Fibroblast of skin of left quadriceps (primary cell): ENCODE measurements around the gene ABCF2.

Experiments used
- DNase-seq, 2 experiments: peaks; one replicate each; pipeline ENCODE4 v3.0.0-alpha.2; 2013; ENCODE audit warnings: low read depth in 2 of 2

The ABCF2 gene

DNA sequence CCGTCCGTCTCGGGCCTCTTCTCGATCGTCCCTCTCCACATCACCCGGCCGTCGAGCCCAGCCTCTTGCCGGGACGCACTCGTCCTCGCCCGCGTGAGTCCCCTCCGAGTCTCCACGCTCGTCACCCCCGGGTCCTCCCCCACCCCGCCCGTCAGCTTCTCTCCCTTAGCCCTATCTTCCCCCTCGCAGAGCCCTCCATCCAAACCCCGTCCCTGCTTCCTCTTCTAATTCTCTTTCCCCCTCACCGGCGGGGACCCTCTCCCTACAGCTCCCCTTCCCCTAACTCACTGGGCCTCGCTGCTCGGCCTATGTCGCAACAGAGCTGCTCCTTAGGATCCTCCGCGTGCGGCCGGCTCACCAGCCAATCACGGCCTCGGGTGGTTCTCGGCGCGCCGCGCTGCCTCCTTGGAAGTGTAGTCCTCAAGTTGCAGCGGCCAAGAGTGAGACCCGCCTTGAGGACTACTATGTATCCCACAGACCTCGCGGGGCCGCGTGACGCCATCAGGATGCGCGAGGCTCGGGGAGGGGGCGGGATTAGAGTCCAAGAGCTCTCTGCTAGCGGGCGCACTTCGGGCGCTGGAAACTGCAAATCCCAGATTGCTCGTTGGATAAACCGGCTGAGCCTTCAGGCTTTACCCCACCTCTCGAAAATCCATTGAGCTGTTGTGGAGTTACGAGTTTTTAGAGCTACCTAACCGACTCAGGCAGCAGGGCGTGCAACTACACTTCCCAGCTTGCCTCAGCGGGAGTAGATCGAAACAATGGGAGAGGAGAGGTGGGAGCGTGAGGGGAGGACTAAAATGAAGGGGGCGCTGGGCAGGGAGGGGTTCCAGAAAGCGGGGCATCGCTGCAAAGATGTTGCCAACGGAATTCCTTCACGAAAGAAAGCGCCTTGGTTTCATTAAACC, at the start of gene ABCF2:
ABCF2 (minus strand) TSS at position 331 of the 908 bp plus-strand sequence. CDS start 747 bp downstream, outside the sequence.
- peak; percentile 98 for DNase-seq

- no peak for DNase-seq
These were observed 49.0 kb upstream of the ABCF2 start for GRCh38 chr7:151275813-151276577.

DNA sequence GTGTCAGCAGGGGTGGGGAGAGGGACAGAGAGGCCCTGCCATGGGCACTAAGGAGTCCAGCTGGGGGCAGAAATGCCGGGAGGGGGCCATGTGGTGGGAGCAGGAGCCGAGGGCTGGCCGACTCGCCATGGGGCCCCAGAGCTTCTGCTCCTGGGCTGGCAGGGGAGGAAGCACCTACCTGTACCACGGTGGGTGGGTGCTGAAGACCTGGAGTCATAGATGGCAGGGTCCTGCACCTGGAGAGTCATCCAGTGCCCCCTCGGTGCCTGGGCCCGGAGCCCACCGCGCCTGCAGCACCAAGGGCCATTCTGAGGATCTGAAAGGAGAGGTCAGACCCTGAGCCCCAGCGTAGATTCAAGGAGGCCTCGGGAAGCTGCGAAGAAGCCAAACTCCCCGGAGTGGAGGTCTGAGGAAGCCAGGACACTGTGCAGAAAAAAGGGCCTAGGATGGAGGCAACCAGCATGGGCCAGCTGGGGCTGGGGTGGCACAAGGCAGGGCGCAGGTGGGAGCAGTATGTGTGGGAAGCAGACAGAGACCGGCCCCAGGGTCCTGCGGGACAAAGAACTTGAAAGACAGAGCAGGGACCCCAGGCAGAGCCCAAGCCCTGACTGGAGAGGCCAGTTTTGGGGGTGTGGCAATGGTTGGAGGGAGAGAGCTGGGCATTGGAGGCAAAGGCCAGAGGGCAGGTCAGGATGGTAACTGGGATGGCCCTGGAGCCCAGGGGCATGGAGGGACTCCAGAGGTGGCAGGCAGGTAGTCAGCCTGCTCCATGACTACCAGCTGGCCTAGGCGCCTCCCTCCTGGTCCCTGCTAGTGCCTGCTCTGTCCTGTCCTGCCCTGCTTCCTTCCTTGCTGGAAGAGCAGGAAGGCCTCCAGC, 48.2 kb upstream of the ABCF2 start:
- DNase-seq, result no peak

GRCh38 chr7:151274396-151274795, 47.4 kb upstream of the ABCF2 start:
- DNase-seq, result no peak

DNA sequence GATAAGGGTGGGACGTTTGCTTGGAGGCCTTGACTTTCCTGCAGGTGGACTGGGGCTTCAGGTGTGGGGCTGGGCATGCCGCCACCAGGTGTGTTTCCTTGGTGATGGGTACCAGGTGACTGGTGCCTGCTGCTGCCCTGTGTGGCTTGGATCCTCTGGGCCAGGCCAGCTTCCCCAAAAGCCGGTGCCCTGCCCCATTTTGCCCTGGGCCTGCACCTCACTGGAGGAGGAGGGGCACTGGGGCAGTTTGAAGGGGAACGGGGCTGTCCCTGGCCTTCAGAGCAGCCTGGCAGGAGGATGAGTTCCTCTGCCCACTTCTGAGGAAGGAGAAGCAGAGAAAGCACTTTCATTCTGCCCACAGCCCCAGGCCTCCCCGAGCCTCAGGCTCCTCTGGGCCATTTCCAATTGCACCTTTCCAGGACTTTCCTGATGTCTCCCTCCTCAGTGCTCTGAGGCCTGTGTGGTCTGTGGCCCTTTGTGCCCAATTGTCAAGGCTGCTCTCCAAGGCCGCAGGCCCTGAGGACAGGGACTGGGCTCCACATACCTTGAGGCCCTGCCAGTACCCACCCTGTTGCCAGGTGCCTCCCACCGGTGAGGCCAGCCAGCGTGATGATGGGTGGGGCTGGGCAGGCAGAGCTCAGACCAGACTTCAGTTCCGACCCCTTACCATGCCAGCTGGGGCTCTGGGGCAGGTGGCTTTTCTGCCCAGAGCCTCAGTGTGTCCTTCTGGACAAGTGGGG, 46.8 kb upstream of the ABCF2 start:
- no peak for DNase-seq

DNA sequence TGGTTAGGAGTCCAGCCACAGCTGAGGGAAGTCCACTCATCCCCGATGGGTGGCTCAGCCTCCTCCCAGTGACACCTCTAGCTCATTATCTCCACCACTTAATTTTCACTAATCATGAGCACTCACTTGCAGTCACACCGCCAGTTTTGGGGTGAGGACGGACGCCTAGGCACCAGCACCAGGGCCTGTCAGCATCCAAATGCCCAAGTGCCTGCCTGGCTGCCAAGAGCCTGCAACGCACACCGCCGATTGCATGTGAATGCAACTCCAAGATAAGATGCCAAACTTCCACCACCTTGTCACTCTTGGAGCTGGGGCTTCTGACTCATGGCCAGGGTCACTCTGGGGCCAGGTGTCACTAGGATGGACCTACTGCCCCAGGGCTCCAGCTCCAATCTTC, 45.9 kb upstream of the ABCF2 start:
- DNase-seq, result no peak

DNA sequence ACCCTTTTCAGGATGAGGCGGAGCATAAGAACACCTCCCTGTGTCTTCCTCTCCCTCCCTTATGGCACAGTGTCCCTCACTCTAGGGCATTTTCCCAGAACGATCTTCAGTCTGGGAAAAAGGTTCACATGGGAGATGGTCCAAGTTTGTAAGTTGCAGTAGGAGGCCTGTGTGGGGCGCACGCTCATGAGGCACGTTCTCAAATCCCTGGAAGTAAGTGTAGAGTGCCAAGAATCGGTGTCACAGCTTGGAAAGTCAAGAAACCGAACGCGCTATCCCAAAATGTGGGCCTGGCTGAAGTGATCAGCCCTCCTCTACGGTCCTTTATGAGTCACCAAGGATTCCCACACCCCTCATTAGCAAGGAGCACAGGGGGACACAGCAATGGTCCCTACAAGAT, 45.4 kb upstream of the ABCF2 start:
- DNase-seq, result no peak

DNA sequence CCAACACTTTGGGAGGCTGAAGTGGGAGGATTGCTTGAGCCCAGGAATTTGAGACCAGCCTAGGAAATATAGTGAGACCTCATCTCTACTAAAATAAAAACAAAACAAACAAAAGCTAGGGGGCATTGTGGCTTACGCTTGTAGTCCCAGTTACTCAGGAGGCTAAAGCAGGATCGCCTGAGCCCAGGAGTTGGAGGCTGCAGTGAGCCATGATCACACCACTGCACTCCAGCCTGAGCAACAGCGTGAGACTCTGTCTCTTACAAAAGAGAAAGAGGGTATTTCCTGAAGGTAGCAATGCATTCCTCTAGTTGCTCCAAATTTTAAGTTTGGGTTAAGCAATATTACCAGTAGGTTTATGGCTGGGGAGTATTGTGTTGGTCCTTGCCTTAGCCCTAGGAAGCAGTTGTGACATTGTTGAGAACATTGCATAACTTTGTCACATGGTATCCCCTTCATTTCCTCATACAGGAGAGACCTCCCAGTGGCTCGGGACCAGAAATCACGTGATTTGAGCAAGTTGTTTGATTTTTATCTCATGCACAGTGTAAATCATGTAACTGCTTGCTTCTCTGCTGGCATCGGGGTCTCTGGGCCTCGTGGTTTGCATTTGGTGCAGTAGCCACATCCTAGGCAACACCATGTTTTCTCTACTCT, 44.8 kb upstream of the ABCF2 start:
- DNase-seq, result no peak

DNA sequence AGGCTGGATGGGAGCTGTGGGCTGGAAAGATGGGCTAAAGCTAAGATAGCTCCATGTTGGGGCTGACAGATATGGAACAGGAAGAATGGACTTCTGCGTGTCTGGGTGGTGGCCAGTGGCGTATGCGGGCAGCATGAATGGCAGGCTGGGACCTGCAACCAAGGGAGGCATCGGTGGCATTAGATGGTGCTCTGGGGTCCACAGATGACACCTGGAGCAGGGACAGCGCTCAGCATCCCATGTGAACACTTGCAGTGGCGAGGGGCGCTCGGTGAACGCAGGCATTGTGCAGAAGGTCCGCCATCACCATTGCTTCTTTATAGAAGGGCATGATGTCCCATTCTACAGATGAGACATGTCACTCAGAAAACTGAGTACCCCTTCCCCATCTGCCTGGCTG, 42.5 kb upstream of the ABCF2 start:
- no peak for DNase-seq

DNA sequence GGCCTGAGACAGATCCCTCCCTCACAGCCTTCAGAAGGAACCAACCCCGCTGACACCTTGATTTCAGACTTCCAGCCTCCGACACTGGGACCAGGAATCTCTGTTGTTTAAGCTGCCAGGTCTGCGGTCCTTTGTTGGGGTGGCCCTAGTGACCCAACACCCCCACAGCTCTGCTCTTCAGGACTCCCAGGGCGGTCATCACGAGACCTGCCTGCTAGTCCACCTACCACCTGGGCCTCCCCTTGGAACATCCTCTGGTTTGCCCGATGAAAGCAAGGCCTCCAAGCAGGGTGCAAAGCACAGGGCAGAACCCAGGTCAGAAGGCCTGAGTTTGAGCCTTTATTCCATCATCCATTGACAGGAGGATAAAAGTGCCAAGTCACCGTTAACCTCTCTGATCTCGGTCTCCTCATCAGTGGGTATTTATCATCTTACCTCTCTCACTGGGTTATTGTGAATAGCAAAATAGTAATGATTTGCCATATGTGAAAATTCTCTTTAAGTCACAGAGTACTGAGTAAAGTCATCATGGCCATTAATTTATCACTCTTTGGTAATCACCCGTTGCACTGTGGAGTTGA, 38.4 kb upstream of the ABCF2 start:
- no peak for DNase-seq

- DNase-seq, result no peak
These were observed 37.6 kb upstream of the ABCF2 start for GRCh38 chr7:151264615-151265014.

- DNase-seq, result no peak
These were observed 34.5 kb upstream of the ABCF2 start for GRCh38 chr7:151261529-151261928.

DNA sequence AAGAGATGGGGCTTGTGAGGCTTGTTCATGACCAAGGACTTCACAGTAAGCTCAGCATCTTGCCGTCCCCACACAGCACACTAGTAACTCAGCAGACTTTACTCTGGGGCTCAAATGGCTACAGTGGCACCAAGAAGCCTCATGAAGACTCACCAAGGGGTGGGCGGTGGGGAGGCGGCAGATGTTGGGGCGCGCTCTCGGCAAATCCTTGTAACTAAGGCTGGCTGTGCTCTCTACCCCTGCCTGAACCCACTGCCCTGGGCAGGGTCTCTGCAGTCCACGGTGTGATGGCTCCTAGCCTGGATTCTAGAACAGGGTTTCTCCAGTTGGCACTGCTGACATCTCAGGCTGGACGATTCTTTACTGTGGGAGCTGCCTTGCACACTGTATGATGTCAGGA, 33.9 kb upstream of the ABCF2 start:
- no peak for DNase-seq

DNA sequence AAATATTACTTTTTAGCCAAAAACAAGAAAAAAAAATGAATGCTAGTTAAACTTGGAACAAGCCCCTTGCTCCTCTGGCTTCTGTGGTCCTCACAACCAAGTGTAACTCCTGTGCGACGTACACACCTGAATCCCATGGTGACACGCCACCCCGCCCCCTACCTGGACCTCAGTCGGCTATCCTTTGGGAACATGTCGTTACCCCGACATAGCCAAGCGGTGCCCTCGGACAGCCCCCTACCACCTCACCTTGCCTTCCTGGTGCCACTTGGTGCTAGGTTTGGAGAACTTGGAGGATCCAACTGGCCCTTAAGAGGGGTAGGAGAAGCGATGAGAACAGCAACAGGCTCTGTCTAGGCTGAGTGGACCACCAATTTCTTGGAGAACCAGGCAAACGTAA, 33.5 kb upstream of the ABCF2 start:
- DNase-seq, result no peak

DNA sequence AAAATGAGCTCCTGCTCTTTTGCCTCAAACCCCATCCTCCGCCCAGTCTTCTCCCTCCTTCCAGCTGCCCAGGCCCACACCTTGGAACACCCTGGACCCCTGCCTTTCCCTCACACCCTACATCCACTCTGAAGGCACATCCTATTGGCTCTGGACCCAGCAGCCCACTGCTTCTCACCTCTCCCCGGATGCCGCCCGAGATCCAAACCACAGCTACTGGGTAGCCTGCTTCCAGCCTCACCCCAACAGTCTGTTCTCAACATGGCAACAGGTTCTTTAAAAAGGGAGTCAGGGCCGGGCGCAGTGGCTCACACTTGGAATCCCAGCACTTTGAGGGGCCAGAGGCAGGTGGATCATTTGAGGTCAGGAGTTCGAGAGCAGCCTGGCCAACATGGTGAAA, 31.0 kb upstream of the ABCF2 start:
- no peak for DNase-seq

GRCh38 chr7:151256410-151257045, 29.5 kb upstream of the ABCF2 start:
- no peak for DNase-seq

DNA sequence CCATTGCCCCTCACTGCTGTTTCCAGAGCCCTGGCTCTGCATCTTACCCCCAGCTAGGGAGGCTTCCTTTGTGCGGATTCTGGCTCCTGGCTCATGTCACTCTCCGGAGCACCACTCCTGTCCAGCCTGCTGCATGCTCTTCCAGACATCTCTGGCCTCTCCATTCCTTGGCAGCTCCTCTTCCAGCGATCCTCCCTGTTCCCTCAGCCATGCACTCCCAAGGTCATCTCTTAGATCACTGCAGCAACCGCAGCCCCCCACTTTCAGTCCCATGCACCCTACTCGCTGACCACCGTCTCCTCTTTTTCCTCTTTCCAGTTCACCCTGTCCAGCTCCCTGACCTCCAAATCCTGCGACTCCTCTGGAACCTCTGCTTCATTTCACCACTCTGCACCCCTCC, 28.4 kb upstream of the ABCF2 start:
- DNase-seq, result no peak

- no peak for DNase-seq
These were observed 27.8 kb upstream of the ABCF2 start for GRCh38 chr7:151254851-151255250.

DNA sequence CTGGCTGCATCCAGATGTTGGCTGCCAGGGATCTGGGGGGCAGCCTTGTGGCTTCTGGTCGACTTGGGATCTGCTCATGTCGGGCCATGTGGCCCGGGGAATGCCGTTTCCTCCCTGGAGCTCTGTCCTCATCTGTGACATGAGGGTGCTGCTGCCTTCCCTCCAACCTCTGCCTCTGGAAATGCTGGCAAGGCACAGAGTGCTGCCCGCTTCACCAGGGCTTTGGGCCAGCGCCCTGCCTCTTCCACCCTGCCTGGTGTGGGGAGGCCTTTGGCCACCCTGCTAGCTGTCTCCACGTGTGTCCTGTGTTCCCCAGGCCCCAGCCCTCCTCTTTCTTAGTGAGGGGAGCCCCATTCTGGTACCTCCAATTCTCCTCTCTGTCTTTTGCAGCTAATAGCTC, 27.3 kb upstream of the ABCF2 start:
- no peak for DNase-seq
